ENCODE data around the gene SLC25A33.

SLC25A33 gene

DNA sequence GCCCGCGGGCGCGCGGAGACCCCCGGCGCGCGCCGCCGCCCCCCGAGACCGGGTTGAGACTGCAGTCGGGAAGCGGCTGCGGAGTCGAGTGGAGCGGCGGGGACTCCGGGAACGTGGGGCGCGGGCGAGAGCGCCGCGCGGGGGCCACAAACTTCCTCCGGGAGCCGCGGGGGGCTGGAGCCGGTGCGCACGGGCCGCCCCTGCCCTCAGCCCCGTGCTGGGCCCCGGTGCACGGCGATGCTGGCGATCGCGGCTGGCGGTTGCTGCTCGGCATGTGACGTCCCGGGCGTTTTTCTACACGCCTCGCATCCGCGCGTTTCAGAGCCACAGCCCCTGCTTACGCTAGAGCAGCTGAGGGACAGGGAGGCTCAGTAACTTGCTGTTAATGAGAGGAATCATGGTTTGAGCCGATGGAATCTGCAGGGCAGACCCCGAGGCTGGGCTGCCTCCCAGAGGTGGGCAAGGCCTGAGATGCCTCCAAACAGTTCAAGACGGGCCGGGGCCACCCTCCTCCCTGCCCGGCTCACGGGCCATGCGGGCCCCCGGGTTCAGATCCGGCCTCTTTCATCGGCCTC, 50.0 kb downstream of the SLC25A33 start:
- peak in 4 of 5 experiments; percentile 14 to 69 (median 24) for DNase-seq

DNA sequence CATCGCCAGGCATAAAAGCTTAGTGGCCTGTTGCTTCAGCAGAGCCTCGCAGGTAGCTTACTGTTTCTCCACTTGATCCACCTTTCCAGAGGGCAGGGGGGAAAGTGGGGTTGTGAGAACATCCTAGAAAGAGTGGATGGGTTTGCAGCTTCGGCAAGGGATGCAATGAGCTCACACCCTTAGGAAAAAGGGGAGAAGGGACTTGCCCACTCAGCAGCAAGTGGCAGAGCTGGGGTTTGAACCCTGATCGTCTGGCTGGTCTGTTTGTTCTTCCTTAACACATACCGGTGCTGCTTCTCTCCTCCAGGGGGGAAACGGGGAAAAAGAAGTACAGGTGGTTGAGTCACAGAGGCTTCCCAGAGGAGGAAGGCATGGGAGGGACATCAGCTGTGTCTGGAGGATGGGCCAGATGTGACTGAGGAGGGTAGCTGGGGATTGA, 50.5 kb downstream of the SLC25A33 start:
- peak in 1 of 5 experiments; percentile 19 for DNase-seq

DNA sequence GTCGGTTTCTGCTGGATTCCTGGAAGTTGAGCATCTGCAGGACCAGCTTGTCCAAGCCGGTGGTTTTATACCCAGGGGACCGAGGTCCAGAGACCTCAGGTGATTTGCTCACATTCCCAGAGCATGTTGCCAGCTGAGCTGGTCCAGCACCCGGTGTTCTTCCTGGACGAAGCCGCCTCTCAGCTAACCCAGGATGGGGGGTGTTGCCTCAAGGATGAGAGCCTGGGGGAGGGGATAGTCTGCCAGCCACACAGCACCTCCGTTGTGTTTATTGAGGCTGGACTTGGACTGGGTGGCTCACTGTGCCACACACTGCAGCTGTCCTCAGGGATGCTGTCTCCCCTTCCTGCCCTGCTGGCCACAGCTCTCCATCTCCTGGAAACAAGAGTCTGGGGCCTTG, 50.9 kb downstream of the SLC25A33 start:
- no peak for DNase-seq

DNA sequence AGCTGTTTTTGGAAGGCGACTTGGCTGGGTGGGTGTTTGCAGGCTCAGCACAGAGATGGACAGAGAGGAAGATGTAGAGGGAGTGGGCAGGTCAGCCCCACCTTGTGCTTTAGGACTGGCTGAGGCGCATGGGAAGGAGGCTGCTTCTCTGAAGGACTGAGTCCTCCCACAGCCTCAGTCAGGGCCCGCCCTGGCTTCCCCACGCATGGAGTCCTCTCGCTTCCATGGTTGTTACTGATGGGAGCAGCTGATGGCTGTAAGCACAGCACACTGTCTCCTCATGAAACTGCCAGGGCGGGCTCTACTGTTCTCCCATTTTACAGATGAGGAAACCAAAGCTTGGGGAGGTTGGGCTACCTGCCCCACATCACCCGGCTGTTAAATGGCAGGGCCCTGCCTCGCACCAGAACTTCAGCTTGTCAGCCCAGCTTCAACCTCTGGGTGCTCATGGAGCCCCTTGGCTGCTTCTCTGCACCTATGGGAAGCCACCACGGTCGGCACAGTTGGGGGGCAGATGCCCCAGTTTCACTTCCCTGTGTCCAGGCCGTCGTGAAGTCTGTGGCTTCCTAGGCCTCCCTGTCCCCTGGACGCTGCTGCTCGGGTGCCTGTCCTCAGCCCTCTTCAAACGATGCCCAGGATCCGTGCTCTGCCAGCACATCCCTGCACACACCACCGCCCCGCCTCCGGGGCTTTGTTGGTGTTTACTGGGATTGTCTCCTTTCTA, 51.8 kb downstream of the SLC25A33 start:
- DNase-seq = no peak

DNA sequence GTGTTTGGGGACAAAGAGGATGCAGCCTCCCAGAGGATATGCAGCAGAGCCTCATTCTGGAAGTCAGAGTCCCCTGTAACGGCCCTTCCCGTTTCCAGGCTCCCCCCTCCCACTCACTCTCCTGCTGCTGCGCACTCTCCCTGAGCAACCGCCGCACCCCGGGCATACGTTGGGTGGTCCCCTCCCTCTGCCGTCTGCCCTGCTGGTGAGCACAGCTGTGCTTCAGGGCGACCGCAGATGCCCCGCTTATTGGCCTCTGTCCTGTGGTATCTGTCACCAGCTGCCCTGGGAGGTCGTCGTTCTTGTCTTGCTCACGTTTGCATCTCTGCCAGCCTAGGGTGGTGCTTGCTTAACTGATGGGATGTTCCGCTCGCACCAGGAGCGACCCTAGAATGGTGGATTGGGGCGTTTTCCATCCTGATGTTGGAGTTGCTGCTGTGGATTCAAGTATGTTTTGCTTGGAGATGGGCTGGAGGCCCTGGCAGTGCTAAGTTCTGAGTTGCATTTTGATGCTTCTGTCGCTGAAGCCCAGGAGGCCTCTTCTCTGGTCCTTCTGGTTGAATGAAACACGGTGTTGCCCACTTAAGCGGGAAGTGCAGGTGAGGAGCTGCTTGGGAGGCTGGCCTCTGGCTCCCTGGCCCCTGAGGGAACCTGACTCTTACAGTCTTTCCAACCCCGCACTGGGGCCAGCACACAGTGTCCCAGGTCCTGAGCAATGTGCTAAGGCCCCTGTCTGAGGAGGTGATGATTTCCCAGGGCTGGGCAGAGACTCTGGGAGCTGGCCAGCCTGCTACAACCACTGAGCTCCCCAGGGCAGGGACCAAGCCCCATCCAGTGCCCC, 52.6 kb downstream of the SLC25A33 start:
- DNase-seq = no peak

DNA sequence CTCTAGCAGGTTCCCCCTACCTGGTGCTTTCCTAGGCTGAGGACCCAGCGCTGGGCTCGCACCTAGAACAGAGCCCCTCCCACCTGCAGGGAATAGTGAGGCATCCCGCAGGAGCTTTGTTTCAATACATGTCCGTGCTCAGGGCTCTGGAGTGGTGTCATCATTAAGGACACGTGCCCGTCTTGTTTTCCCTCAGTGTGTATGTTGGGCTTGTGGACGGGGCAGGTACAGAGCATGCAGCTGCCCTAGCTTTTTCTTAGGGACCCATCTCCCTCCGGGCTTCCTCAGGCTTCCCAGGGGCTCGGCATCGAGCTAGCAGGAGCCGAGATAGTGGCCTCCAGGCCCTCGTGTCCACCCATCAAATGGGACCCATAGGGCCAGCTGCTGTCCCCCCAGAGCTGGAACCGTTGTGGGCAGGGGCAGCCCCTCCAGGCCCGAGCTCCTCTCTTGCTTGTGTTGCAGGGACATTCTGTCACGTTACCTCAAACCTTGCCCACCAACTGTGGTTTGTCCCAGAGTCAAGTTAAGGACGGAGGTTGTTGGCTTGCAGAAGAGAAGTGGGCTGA, 53.3 kb downstream of the SLC25A33 start:
- DNase-seq = no peak

DNA sequence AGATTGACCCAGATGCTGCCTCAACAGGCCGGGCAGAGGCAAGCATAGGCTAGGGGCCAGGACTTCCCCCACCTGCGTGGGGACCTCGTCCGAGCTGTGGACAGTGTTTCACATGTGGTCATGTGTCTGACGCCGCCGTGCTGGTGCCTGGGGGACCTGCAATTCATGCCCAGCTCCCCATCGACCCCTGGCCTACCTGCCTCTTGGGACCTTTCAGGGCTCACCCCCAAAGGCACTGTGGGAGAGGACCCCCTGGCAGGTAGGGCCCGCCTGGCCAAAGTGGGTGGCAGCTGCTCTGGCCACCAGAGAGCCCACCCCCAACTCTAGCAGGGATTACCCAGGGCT, 53.9 kb downstream of the SLC25A33 start:
- DNase-seq = no peak

DNA sequence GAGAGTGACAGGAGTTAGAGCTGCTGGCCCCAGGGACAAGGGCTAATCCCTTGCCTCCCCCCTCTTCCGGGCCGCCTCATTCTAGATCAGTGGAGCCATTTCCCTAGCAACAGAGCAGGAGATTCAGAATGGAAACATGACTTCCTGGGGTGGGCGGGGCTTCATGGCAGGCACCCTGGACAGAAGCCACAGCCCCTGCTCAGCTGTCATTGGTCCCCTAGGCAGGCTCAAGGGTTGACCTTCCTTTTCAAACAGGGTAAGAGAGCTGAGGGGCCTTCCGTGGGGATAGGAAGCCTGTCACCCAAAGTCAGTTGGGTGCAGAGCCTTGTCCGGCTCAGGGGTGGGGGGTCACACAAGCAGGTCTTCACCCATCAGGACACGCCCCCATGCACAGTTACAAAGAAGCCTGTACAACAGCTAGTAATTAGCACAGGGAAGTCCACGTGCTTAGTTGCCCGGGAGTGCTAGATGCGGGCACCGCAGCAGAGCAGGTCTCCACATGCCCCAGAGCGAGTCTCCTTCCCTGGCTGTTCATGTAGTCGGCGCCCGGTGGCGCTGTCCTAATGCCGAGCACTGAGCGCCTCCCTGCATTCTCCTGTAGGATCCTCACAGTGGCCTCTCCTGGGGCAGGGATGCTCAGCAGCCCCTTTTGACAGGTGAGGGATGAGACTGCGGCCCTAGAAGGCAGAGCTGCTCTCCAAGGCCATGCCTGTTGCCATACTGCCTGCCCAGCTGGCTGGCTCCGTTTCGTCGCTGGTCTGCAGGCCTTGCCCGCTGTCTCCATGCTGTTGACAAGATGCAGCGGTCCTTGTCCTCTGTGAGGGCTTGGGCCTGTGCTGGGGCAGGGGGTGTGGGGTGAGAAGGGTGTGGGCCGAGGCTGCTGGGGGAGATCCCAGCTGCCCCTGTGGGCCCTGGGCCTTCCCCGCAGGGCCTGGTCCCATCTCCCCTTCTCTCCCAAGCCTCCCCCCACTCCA, 54.5 kb downstream of the SLC25A33 start:
- DNase-seq = peak in 1 of 5 experiments; percentile 62

DNA sequence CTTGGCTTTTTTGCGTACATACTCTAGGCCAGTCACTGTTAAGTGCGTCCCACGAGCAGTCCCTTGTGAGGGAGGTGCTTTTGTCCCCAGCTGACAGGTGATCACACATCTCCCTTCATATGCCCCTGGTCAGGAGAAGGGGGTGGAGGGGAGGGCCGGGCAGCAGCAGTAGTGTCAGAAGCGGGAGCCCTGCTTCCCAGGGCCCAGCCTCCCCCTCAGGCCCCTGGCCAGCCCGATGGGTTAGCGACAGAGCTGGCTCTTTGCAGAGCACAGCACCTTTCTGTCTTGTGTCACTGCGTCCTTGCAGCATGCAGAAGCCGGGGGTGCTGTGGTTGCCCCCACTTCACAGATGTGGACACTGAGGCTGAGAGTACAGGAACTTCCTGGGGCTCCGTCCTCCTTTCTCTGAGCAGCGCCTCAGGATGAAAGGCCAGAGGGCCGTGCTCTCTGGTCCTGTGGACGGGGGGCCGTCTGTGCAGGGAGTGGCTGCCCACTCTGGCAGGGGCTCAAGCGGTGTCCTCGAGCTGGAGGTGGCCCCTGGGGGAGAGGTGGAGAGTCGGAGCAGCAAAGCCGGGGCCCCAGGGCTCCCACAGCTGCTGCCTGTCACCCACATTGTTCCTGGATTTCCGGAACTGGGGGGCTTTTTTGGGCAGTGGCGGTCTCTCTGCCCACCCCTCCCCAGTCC, 55.3 kb downstream of the SLC25A33 start:
- no peak for DNase-seq

DNA sequence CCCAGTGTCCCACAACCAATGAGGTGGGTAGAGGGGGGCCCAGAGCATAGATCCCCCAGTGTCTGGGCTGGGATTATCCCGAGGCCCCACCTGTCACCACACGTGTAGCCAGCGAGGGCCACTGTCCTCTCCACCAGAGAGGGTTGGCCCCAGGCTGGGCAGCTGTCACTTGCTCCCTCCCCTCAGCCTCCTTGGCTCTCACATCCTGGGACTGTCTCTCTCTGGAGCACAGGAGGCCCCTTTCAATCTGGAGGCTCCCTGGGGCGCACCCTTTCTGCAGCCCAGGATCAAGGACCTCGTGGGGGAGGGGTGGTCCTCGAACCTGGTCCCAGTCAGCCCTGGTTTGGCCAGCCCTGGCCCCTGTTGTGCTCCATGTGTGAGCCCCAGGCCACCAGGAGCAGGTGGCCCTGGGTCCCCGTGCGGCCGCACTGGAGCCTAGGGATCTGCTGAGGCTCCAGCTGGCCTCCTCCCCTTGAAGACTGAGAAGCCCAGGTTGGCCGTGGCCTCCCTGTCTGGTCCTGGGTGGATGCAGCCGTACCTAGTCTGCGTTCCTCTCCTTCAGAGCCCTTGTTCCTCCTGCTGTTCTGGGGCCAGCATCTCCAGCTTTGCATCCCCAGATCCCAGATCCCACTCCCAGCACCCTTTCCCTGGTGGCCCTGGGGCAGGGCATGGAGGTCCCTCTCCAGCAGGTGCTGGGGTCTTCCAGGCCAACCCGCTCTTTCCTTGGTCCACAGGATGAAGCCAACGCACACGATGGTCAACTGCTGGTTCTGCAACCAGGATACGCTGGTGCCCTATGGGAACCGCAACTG, 56.1 kb downstream of the SLC25A33 start:
- DNase-seq = no peak

DNA sequence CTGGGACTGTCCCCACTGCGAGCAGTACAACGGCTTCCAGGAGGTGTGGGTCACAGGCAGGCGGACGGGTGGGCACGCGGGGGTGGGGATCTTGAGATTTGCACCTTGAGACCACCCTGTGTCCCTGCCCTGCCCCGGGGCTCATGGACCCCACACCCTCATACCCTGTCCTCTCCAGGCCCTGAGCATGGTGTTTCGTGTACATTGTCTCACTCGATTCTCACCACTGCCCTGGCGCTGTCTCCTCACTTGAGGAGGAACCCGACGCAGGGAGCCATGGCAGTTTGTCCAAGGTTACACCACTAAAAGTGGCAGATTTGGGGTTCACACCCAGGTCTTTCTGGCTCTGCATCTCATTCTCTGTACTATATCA, 56.7 kb downstream of the SLC25A33 start:
- DNase-seq = no peak

DNA sequence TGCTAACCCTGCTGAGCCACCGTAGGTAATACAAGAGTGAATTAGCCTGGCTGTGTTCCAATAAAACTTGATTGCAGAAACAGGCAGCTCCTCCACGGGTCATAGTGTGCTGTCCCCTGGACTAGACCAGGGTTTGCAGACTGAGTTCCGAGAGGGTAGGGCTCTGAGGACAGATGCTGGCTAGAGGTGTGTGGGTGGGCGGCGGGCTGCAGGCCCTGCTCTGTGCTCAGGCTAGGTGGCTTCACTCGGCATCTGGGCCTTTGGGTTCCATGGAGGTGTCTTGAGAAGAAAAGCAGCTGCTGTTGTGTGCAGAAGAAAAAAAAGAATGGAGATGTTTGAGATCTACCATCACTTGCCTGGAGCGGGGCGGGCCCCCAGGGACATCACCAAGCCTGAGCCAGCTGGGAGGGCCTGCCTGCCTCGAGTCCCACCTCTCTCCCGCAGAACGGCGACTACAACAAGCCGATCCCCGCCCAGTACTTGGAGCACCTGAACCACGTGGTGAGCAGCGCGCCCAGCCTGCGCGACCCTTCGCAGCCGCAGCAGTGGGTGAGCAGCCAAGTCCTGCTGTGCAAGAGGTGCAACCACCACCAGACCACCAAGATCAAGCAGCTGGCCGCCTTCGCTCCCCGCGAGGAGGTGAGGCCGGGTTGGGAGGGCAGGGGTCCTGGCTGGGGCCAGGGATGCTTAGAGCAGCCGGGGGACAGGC, 57.3 kb downstream of the SLC25A33 start:
- DNase-seq = no peak

DNA sequence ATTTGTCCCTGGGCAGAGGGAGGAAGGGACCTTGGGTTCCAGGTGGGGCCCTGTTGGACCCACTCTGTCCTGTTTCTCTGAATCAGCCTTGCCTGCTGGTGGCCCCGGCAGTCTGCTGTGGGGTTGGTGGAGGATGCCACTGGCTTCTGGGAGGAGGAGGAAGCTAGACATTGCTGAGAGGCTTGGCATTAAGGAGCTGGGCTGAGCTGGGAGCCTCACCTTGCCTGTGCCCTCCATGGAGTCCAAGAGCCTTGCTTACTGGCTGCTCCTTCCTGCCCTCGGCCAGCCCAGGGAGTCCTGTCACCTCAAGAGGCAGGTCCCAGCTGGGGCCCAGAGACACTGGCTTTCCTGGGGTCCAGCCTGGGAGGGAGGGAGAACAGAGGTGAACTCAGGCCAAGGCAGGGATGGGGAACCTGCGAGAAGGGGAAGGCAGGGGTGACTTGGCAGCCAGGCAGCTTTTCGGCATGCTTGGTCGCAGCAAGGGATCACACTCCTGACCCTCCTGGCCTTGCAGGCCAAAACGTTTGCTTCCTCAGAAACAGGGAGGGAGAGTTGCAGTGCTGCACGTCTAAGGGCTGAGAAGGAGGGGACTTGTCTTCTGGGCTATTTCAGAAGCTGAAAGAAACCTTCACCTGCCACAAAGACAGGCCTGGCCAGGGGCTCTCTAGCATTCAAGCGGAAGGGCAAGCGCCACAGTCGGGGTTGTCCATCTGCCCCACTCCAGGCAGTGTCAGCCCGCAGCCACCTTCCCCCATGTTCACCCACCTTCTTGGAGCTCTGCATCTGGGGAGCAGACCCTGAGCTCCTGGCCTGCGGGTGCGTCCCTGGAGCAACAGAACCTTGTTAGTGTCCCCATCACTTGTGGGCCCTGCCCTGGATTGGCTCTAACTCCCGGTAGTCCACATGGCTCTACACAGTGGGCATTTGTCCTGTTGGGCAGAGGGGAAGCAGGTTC, 58.4 kb downstream of the SLC25A33 start:
- DNase-seq = no peak

DNA sequence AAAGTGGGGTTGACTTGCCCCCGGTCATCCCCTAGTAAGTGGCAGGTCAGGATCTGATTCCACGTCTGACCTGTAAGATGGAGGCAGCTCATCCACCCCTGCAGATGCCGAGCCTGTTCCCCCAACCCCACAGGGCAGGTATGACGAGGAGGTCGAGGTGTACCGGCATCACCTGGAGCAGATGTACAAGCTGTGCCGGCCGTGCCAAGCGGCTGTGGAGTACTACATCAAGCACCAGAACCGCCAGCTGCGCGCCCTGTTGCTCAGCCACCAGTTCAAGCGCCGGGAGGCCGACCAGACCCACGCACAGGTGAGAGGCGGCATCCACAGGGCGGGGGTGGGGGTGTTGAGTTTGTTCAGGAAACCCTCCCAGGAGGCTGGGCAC, 59.0 kb downstream of the SLC25A33 start:
- no peak for DNase-seq

DNA sequence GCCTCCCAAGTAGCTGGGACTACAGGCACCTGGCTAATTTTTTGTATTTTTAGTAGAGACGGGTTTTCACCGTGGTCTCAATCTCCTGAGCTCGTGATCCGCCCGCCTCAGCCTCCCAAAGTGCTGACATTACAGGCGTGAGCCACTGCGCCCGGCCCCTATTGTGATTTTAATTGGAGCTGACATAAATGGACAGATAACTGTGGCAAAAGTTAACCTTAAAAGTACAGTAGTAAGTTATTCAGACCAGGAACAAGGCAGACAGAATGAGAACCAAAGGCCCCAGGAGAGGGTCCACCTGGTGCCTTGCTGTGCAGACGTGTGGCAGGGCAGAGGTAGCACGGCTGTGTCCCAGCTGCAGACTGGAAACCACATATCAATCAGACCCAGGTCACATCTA, 60.5 kb downstream of the SLC25A33 start:
- DNase-seq = no peak

DNA sequence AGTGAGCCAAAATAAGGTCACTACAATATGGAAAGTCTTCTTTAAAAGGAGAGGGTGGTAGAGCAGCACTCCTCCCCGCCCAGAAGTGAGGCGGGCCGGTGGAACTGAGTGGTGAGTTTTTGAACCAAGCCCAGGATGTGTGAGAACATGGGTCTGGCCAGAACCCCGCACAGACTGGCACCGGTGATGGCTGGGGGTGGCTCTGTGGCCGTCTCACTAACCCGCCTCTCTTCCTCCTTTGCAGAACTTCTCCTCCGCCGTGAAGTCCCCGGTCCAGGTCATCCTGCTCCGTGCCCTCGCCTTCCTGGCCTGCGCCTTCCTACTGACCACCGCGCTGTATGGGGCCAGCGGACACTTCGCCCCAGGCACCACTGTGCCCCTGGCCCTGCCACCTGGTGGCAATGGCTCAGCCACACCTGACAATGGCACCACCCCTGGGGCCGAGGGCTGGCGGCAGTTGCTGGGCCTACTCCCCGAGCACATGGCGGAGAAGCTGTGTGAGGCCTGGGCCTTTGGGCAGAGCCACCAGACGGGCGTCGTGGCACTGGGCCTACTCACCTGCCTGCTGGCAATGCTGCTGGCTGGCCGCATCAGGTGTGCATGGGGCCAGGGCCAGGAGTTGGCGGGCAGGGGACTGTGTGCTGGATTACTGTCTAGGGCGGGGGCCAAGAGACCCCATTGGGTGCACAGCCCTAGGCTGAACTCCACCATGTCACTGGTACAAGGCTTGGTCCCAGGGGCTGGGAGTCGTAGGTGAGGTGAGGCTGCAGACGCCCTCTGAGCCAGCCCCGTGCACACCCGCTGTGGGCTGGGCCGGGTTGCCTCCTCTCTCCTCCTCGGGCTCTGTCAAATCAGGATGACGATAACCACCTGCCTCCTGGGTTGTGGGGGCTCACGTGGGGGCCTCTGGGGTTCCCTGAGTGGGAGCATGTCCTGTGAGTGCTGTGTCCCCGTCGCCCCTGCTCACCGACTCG, 61.9 kb downstream of the SLC25A33 start:
- DNase-seq = no peak

DNA sequence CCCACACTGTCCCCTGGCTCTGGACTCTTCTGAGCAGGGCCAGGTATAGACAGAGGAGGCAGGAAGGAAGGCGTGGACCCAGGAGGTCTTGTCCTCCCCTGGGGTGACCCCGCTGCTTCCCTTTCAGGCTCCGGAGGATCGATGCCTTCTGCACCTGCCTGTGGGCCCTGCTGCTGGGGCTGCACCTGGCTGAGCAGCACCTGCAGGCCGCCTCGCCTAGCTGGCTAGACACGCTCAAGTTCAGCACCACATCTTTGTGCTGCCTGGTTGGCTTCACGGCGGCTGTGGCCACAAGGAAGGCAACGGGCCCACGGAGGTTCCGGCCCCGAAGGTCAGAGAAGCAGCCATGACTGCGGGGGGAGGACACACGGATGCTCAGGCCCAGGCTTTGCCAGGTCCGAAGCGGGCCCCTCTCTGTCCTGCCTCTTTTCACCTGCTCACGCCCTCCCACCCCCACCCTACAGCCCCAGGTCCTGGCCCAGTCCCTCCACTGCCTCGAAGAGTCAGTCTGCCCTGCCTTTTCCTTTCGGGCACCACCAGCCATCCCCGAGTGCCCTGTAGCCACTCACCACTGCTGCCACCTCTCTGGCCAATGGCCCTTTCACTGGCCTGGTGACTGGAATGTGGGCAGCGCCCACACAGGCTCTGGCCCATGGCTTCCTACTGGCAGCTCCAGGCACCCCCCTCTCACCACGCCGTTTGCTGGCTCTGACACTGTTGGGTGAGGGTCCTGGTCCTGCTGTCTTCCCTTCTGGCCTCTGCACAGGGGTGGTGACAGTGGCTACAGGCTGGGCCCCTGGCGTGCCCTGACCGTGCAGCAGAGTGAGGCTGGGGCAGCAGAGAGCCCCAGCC, 62.9 kb downstream of the SLC25A33 start:
- DNase-seq = no peak

Data from T-helper 2 cell (primary cell).